K562 (cell line): Measurements from ENCODE around the gene ING4. TPM values are rescaled to one million over a fixed set of nuclear protein-coding genes. Genes with fewer than 3 reads are reported as not detected.

Source experiments
- CBX3 ChIP-seq, 2 experiments: IDR thresholded peaks; 1 replicate in 1 of 2; 2 replicates in 1 of 2; pipeline ENCODE4 v1.6.1; 2012; ENCODE audit warnings: inconsistent platforms in 2 of 2, low read length in 2 of 2, borderline replicate concordance in 1 of 2, control low read depth in 1 of 2
- HLTF ChIP-seq: fragments of 450-650 bp; IDR thresholded peaks from 2 replicates; pipeline ENCODE4 v1.6.1; 2016
- KLF16 ChIP-seq: IDR thresholded peaks from 2 replicates; pipeline ENCODE4 v1.6.1; 2016; ENCODE audit warnings: antibody characterized with exemption
- KLF6 ChIP-seq: fragments of 250-450 bp; sonication (Bioruptor Pico); IDR thresholded peaks from 2 replicates; pipeline ENCODE4 v1.4.0; 2020; ENCODE audit warnings: mild to moderate bottlenecking, moderate library complexity, borderline replicate concordance
- LCOR ChIP-seq: sonication (generic); formaldehyde crosslinking; IDR thresholded peaks from 2 replicates; pipeline ENCODE4 v1.8.0; 2022; ENCODE audit warnings: mild to moderate bottlenecking, missing genetic modification reagents
- NFIX ChIP-seq: fragments of 250-450 bp; sonication (Bioruptor Pico); IDR thresholded peaks from 2 replicates; pipeline ENCODE4 v1.4.0; 2020; ENCODE audit warnings: low read depth, mild to moderate bottlenecking, moderate library complexity
- NONO ChIP-seq, 2 experiments: fragments of 200-400 bp in 1 of 2; fragments of 450-650 bp in 1 of 2; formaldehyde crosslinking in 1 of 2; IDR thresholded peaks; 2 replicates each; pipeline ENCODE4 v1.6.1; 2017; ENCODE audit warnings: low read depth in 2 of 2, mild to moderate bottlenecking in 2 of 2, moderate library complexity in 2 of 2, low read length in 1 of 2
- NR4A1 ChIP-seq, 2 experiments: fragments of 250-450 bp in 1 of 2; fragments of 450-650 bp in 1 of 2; sonication (Bioruptor Pico) in 1 of 2; IDR thresholded peaks; 2 replicates each; pipeline versions ENCODE4 v1.4.0 to v1.6.1; 2016 to 2020; ENCODE audit warnings: mild to moderate bottlenecking in 2 of 2, missing compliant biosample characterization in 1 of 2, missing genetic modification characterization in 1 of 2, moderate library complexity in 1 of 2
- OTX1 ChIP-seq: fragments of 450-650 bp; formaldehyde crosslinking; IDR thresholded peaks from 2 replicates; pipeline ENCODE4 v1.4.0; 2022; ENCODE audit warnings: mild to moderate bottlenecking
- PHF8 ChIP-seq: fragments of 200-600 bp; sonication (generic); IDR thresholded peaks from 2 replicates; pipeline ENCODE4 v1.6.1; 2012; ENCODE audit warnings: mixed run types, mild to moderate bottlenecking, inconsistent platforms, low read length, moderate library complexity, borderline replicate concordance
- PKNOX1 ChIP-seq: fragments of 450-650 bp; IDR thresholded peaks from 2 replicates; pipeline ENCODE4 v1.6.1; 2016
- POLR2G ChIP-seq: fragments of 200-400 bp; formaldehyde crosslinking; IDR thresholded peaks from 2 replicates; pipeline ENCODE4 v1.6.1; 2017; ENCODE audit warnings: low read depth, mild to moderate bottlenecking, antibody characterized with exemption, low read length, moderate library complexity
- RBM39 ChIP-seq: fragments of 200-400 bp; formaldehyde crosslinking; optimal IDR thresholded peaks from 2 replicates; pipeline ENCODE3; 2018; ENCODE audit warnings: low read depth, low read length
- TEAD1 ChIP-seq, 2 experiments: fragments of 450-650 bp in 1 of 2; sonication (generic) in 1 of 2; formaldehyde crosslinking; IDR thresholded peaks; 2 replicates each; pipeline versions ENCODE4 v1.4.0 to v1.8.0; 2020 to 2022; ENCODE audit warnings: mild to moderate bottlenecking in 2 of 2, missing genetic modification reagents in 1 of 2
- USF2 ChIP-seq: sonication (generic); formaldehyde crosslinking; IDR thresholded peaks from 2 replicates; pipeline ENCODE4 v1.5.0; 2020; ENCODE audit warnings: missing genetic modification reagents
- XRCC4 ChIP-seq: IDR thresholded peaks from one replicate; pipeline ENCODE4 v1.6.1; 2011; ENCODE audit not compliant: insufficient read depth, insufficient read length; ENCODE audit errors: extremely low read depth
- ZBED1 ChIP-seq: IDR thresholded peaks from 2 replicates; pipeline ENCODE4 v1.6.1; 2014
- ZBTB11 ChIP-seq, 3 experiments: fragments of 200-800 bp in 1 of 3; fragments of 250-450 bp in 1 of 3; fragments of 450-650 bp in 1 of 3; sonication (Bioruptor Pico) in 1 of 3; sonication (Bioruptor generic) in 1 of 3; formaldehyde crosslinking in 1 of 3; IDR thresholded peaks; 2 replicates each; pipeline versions ENCODE4 v1.6.1 to v1.8.0; 2016 to 2022; ENCODE audit warnings: mild to moderate bottlenecking in 2 of 3, missing genetic modification characterization in 2 of 3, missing compliant biosample characterization in 1 of 3, moderate library complexity in 1 of 3
- ZNF124 ChIP-seq: sonication (generic); formaldehyde crosslinking; IDR thresholded peaks from 2 replicates; pipeline ENCODE4 v1.8.1; 2022; ENCODE audit warnings: missing genetic modification reagents
- ZNF143 ChIP-seq: sonication (generic); formaldehyde crosslinking; IDR thresholded peaks from 2 replicates; pipeline ENCODE4 v1.9.0; 2022; ENCODE audit warnings: mild to moderate bottlenecking, missing genetic modification reagents
- ZNF518B ChIP-seq: fragments of 250-450 bp; sonication (Bioruptor Pico); IDR thresholded peaks from 2 replicates; pipeline ENCODE4 v1.5.0; 2021; ENCODE audit warnings: mild to moderate bottlenecking, moderate library complexity
- polyA plus RNA-seq, 8 experiments: library from polyadenylated mRNA; depleted of rRNA in 4 of 8; stranded (reverse) in 5 of 8; unstranded in 3 of 8; fragments of >200 nt; fragmentation: Nextera tagmentation in 2 of 8; fragmentation: Illumina TruSeq in 1 of 8; extraction: Ambion mirVana in 2 of 8; extraction: Trizol in 1 of 8; gene quantifications; 2 replicates each; pipeline versions ENCODE4 v1.2.1 to v1.2.3, GENCODE V29; 2011 to 2014; ENCODE audit warnings: inconsistent platforms in 1 of 8, missing spikeins in 1 of 8
- total RNA-seq, 7 experiments: library from RNA; depleted of rRNA in 6 of 7; stranded (reverse); fragments of >200 nt in 6 of 7; fragmentation: Illumina TruSeq in 2 of 7; extraction: Trizol in 2 of 7; gene quantifications; 2 replicates each; pipeline versions ENCODE4 v1.2.1 to v1.2.3, GENCODE V29; 2011 to 2021; ENCODE audit warnings: low replicate concordance in 1 of 7

The ING4 gene
- total and polyA plus RNA-seq, 9 of the 15 experiments (the other 6 are each of a cell fraction or from before 2014, with no cell fraction given) = 6.6 to 30.2 (median 15.7) TPM

GRCh38 chr12:6662602-6662905, 365 bp downstream of the ING4 start (continued):
- TF ChIP-seq ZNF518B (CRISPR knock-in tag) = no peak
- TF ChIP-seq ZBED1 = no peak
- no peak for TF ChIP-seq ZBTB11 (CRISPR knock-in tag; IDR thresholded peaks at IDR 0.05)
- TF ChIP-seq NONO (IDR thresholded peaks at IDR 0.05; ENCODE audit: low read depth in 2 of 2, low read length in 1 of 2) = no peak
- TF ChIP-seq ZNF124 (CRISPR knock-in tag) = no peak
- no peak for TF ChIP-seq PHF8
- TF ChIP-seq ZNF143 (CRISPR knock-in tag) = no peak
- TF ChIP-seq PKNOX1 = no peak
- no peak for TF ChIP-seq CBX3 (IDR thresholded peaks at IDR 0.05; ENCODE audit: borderline replicate concordance in 1 of 2, low read length in 2 of 2)
- no peak for TF ChIP-seq TEAD1 (CRISPR knock-in tag; IDR thresholded peaks at IDR 0.05)
- no peak for TF ChIP-seq RBM39
- TF ChIP-seq HLTF = 0 out of 2 replicates have a peak, but pooled peaks have one; percentile 39
- TF ChIP-seq LCOR = 0 out of 2 replicates have a peak, but pooled peaks have one; percentile 6
- no peak for TF ChIP-seq USF2 (CRISPR knock-in tag)
- TF ChIP-seq NR4A1 (CRISPR knock-in tag; IDR thresholded peaks at IDR 0.05) = no peak
- TF ChIP-seq NR4A1 (tag; IDR thresholded peaks at IDR 0.05) = no peak
- TF ChIP-seq KLF6 (CRISPR knock-in tag) = no peak
- TF ChIP-seq NFIX = no peak
- no peak for TF ChIP-seq XRCC4
- TF ChIP-seq POLR2G = no peak
- TF ChIP-seq OTX1 (CRISPR knock-in tag) = no peak; the same call in 1 of the 2 replicates
- no peak for TF ChIP-seq KLF16
